ENCODE results near the gene CDT1.

- TF ChIP-seq, protein P1, sequence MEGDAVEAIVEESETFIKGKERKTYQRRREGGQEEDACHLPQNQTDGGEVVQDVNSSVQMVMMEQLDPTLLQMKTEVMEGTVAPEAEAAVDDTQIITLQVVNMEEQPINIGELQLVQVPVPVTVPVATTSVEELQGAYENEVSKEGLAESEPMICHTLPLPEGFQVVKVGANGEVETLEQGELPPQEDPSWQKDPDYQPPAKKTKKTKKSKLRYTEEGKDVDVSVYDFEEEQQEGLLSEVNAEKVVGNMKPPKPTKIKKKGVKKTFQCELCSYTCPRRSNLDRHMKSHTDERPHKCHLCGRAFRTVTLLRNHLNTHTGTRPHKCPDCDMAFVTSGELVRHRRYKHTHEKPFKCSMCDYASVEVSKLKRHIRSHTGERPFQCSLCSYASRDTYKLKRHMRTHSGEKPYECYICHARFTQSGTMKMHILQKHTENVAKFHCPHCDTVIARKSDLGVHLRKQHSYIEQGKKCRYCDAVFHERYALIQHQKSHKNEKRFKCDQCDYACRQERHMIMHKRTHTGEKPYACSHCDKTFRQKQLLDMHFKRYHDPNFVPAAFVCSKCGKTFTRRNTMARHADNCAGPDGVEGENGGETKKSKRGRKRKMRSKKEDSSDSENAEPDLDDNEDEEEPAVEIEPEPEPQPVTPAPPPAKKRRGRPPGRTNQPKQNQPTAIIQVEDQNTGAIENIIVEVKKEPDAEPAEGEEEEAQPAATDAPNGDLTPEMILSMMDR (IDR thresholded peaks at IDR 0.05) = no peak
- TF ChIP-seq EP300 (IDR thresholded peaks at IDR 0.05) (no peak), POLR2A (IDR thresholded peaks at IDR 0.05) (no peak)
Observed at GRCh38 chr16:88853325-88853941, 49.8 kb downstream of the CDT1 start.
